Panc1 (cell line): ENCODE results near the gene FARSB. TPM values are rescaled to one million over a fixed set of nuclear protein-coding genes. Genes with fewer than 3 reads are reported as not detected.

Experiments used
- ATAC-seq: fragments of 200-7000 bp; cut with Tn5 transposase; 2 replicates; pipeline ENCODE4 v1.9.1; 2020; ENCODE audit warnings: mild to moderate bottlenecking, moderate library complexity
- BruUV-seq: library from RNA; stranded (reverse); fragments of 400-500 nt; replicated peaks from 2 replicates; lab custom pipeline; 2021; lab: Mats Ljungman, UMichigan
- CTCF ChIA-PET: fragments of 300-600 bp; sonication (Branson Sonifier 250); formaldehyde crosslinking; loops from one replicate; lab custom pipeline; 2022; ENCODE audit warnings: antibody characterized with exemption; lab: Charles Lee
- POLR2A ChIA-PET: fragments of 300-600 bp; sonication (Branson Sonifier 250); formaldehyde crosslinking; loops from one replicate; lab custom pipeline; 2022; ENCODE audit warnings: antibody characterized with exemption; lab: Charles Lee
- DNase-seq: peaks from one replicate; pipeline ENCODE4 v3.0.0-alpha.2; 2010; ENCODE audit warnings: low read depth, low spot score
- H3K27ac ChIP-seq: 2 replicates; pipeline ENCODE4 v1.5.1; 2011; ENCODE audit warnings: mild to moderate bottlenecking, low read length, inconsistent platforms
- H3K27me3 ChIP-seq: fragments of 200-500 bp; sonication (Bioruptor generic); 2 replicates; pipeline ENCODE4 v1.6.0; 2014; ENCODE audit warnings: low read length, inconsistent platforms; ENCODE audit not compliant: control insufficient read depth, insufficient read depth
- H3K36me3 ChIP-seq: fragments of 200-500 bp; sonication (Bioruptor generic); 2 replicates; pipeline ENCODE4 v1.5.1; 2014; ENCODE audit warnings: inconsistent platforms, mild to moderate bottlenecking, low read length, moderate library complexity; ENCODE audit not compliant: control insufficient read depth, insufficient read depth
- H3K4me1 ChIP-seq: 2 replicates; pipeline ENCODE4 v1.5.1; 2011; ENCODE audit warnings: inconsistent platforms, mild to moderate bottlenecking, low read length, moderate library complexity; ENCODE audit not compliant: control insufficient read depth, insufficient read depth
- H3K4me3 ChIP-seq, 2 experiments: 2 replicates each; pipeline ENCODE4 v1.5.1; 2011 to 2012; ENCODE audit warnings: low read depth in 2 of 2, low read length in 2 of 2, mild to moderate bottlenecking in 2 of 2, inconsistent platforms in 1 of 2, moderate library complexity in 1 of 2
- H3K9me3 ChIP-seq: fragments of 200-500 bp; sonication (Bioruptor generic); 2 replicates; pipeline ENCODE4 v1.5.1; 2014; ENCODE audit warnings: low read depth, mild to moderate bottlenecking, inconsistent platforms, low read length, moderate library complexity; ENCODE audit not compliant: control insufficient read depth, insufficient read depth
- CTCF ChIP-seq: fragments of 450-650 bp; IDR thresholded peaks from 2 replicates; pipeline ENCODE4 v1.5.1; 2017; ENCODE audit warnings: mild to moderate bottlenecking
- POLR2AphosphoS5 ChIP-seq: IDR thresholded peaks from 2 replicates; pipeline ENCODE4 v1.6.1; 2012; ENCODE audit warnings: mild to moderate bottlenecking, low read depth, low read length, moderate library complexity
- REST ChIP-seq, 2 experiments: IDR thresholded peaks; 2 replicates each; pipeline ENCODE4 v1.6.1; 2011 to 2012; ENCODE audit warnings: low read depth in 2 of 2, control low read depth in 1 of 2, low read length in 1 of 2, mild to moderate bottlenecking in 1 of 2, moderate library complexity in 1 of 2; ENCODE audit not compliant: insufficient read depth in 1 of 2
- SIN3A ChIP-seq: IDR thresholded peaks from 2 replicates; pipeline ENCODE4 v1.6.1; 2012; ENCODE audit warnings: low read depth, mild to moderate bottlenecking, low read length, moderate library complexity, borderline replicate concordance; ENCODE audit not compliant: insufficient read depth
- TCF7L2 ChIP-seq: IDR thresholded peaks from 2 replicates; pipeline ENCODE4 v1.6.1; 2011; ENCODE audit warnings: mild to moderate bottlenecking, low read depth, low read length, inconsistent platforms
- in situ Hi-C: cut with HindIII; loops from 2 replicates; pipeline ENCODE4 v1.10.0; 2016; ENCODE audit warnings: low sequenced_read_pairs, low pct_unique_long_range_greater_than_20kb
- intact Hi-C: fragments of 100-400 bp; cut with micrococcal nuclease; formaldehyde crosslinking; loops from one replicate; pipeline ENCODE4 v1.10.0; 2022; ENCODE audit not compliant: unreplicated experiment
- total RNA-seq: library from RNA; stranded (reverse); gene quantifications from one replicate; pipeline ENCODE4 v1.2.1, GENCODE V29; 2021; ENCODE audit not compliant: unreplicated experiment

FARSB gene
- total RNA-seq, 1 experiment from 2014 or later: 31.6 TPM

DNA sequence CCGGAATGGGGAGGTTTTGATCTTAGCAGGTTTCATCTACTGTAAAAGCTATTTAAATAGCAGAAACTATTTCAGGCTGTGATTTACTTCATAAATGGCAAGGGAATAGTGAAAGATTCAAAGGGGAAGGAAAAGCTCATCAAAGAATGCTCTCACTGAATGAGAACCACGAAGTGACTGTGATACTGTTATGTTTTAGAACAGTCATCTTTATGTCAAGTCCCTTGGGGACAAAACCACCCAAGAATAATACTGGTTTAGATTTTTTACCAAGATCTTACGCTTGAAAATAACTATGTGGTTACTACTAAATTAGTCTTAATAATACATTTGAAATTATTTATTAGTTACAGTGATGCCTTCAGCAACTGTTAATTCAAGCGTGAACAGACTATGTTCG lies 28.1 kb downstream of the FARSB start:
- DNase-seq (no peak), ATAC-seq (no peak)
- Histone ChIP-seq H3K36me3 (peaks cover 52% of the 10 kb centered on the region), H3K27me3 (no peaks in the 10 kb centered on the region), H3K4me1 (no peaks in the 10 kb centered on the region), H3K27ac (no peak overlapping the region), H3K4me3 (no peak overlapping the region), H3K9me3 (no peaks in the 10 kb centered on the region)
- intact Hi-C loops (no loop called here), in situ Hi-C loops (no loop called here)
- no peak for TF ChIP-seq POLR2AphosphoS5
- no peak for TF ChIP-seq REST (IDR thresholded peaks at IDR 0.05; ENCODE audit: insufficient read depth in 1 of 2, low read depth in 2 of 2, low read length in 1 of 2)
- TF ChIP-seq SIN3A: no peak
- no peak for TF ChIP-seq TCF7L2
- TF ChIP-seq CTCF: no peak
- POLR2A ChIA-PET: no interaction called here
- BruUV-seq: no TSS peak
- CTCF ChIA-PET: no interaction called here

DNA sequence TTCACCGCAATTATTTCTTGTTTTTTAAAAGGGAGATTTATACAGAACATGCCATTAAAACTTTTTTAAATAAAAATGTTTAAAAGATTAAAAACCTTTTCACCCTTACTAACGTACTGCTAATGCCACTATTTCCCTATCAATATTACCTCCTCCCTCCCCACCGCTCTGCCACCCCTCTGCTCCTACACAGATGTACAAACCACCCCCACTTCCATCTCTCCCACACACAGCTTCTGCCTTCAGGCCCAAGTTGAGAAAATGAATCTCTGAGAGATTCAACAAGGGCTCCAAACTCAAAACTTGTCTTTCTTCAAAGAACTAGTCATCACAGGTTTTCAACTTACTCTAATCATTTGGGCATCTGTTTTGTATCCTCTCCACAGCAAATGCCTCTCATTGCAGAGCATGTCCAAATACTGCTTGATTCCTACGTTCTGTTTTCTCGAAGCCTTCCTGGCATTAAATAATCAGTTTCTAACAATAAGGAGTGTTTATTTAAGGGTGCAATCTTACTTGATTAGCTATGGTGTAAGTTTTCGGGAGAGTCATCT lies 32.1 kb downstream of the FARSB start:
- in situ Hi-C loops: no loop called here

More for the DNA sequence above, 32.1 kb downstream of the FARSB start:
- CTCF ChIA-PET: no interaction called here
- no peak overlapping the region for H3K27ac ChIP-seq
- H3K4me3 ChIP-seq: no peak overlapping the region
- no peaks in the 10 kb centered on the region for H3K4me1 ChIP-seq
- no peaks in the 10 kb centered on the region for H3K27me3 ChIP-seq
- TF ChIP-seq SIN3A: no peak
- no peak for TF ChIP-seq CTCF
- TF ChIP-seq TCF7L2: no peak
- TF ChIP-seq REST (IDR thresholded peaks at IDR 0.05; ENCODE audit: insufficient read depth in 1 of 2, low read depth in 2 of 2, low read length in 1 of 2): no peak
- no peak for TF ChIP-seq POLR2AphosphoS5
- no TSS peak for BruUV-seq
- peaks cover 39% of the 10 kb centered on the region for H3K36me3 ChIP-seq
- intact Hi-C loops: no loop called here
- H3K9me3 ChIP-seq: no peaks in the 10 kb centered on the region
- ATAC-seq (no peak), DNase-seq (no peak)
- POLR2A ChIA-PET: no interaction called here
